H1 (cell line): ENCODE data around the gene SNX33. TPM values are rescaled to one million over a fixed set of nuclear protein-coding genes. Genes with fewer than 3 reads are reported as not detected.

Experiments
- CTCF ChIA-PET: fragments of 300-600 bp; sonication (Branson Sonifier 250); formaldehyde crosslinking; loops from one replicate; lab custom pipeline; 2021; ENCODE audit not compliant: partially characterized antibody; lab: Charles Lee
- POLR2A ChIA-PET: fragments of 300-600 bp; sonication (Branson Sonifier 250); formaldehyde crosslinking; loops from one replicate; lab custom pipeline; 2021; ENCODE audit warnings: inconsistent platforms; ENCODE audit not compliant: partially characterized antibody; lab: Charles Lee
- DNase-seq, 2 experiments: peaks; one replicate each; pipeline versions ENCODE4 v3.0.0 to v3.0.0-alpha.2; 2010 to 2022; ENCODE audit warnings: low spot score in 2 of 2, low read depth in 1 of 2, mixed read lengths in 1 of 2
- FAIRE-seq: peaks from 2 replicates; lab custom pipeline; 2011; peaks lifted over from hg19 to GRCh38; lab: Jason Lieb, UNC
- H2AFZ ChIP-seq: 2 replicates; pipeline ENCODE4 v1.8.1; 2012; ENCODE audit warnings: low read length, inconsistent platforms
- H2AK5ac ChIP-seq: 2 replicates; pipeline ENCODE4 v1.6.1; 2013; ENCODE audit warnings: low read depth, low read length
- H2BK120ac ChIP-seq: replicated peaks from 2 replicates; pipeline ENCODE3; 2013; ENCODE audit warnings: low read depth, low read length, inconsistent platforms
- H2BK12ac ChIP-seq: 2 replicates; pipeline ENCODE4 v1.6.1; 2013; ENCODE audit warnings: low read depth, low read length
- H2BK15ac ChIP-seq: 2 replicates; pipeline ENCODE4 v1.6.1; 2013; ENCODE audit warnings: low read length
- H2BK20ac ChIP-seq: 2 replicates; pipeline ENCODE4 v1.6.1; 2013; ENCODE audit warnings: low read length
- H2BK5ac ChIP-seq: 2 replicates; pipeline ENCODE4 v1.6.1; 2013; ENCODE audit warnings: low read depth, low read length
- H3K14ac ChIP-seq: 2 replicates; pipeline ENCODE4 v1.6.1; 2013; ENCODE audit warnings: inconsistent platforms; ENCODE audit not compliant: insufficient read length
- H3K18ac ChIP-seq: 2 replicates; pipeline ENCODE4 v1.6.1; 2013; ENCODE audit warnings: low read length; ENCODE audit errors: extremely low read depth
- H3K23ac ChIP-seq: 2 replicates; pipeline ENCODE4 v1.6.1; 2013; ENCODE audit warnings: inconsistent platforms; ENCODE audit not compliant: insufficient read length
- H3K23me2 ChIP-seq: 2 replicates; pipeline ENCODE4 v1.6.1; 2013; ENCODE audit warnings: low read depth, low read length
- H3K27ac ChIP-seq: 2 replicates; pipeline ENCODE4 v1.6.1; 2011; ENCODE audit warnings: low read depth, low read length, inconsistent platforms
- H3K27me3 ChIP-seq, 4 experiments: replicated peaks in 1 of 4; 1 replicate in 1 of 4; 2 replicates in 3 of 4; pipeline versions ENCODE4 v1.6.1 to v1.8.1; 2011 to 2013; ENCODE audit warnings: low read length in 3 of 4, mild to moderate bottlenecking in 3 of 4, inconsistent platforms in 2 of 4, mixed read lengths in 2 of 4, moderate library complexity in 1 of 4; ENCODE audit not compliant: control insufficient read depth in 3 of 4, insufficient read depth in 3 of 4; ENCODE audit errors: extremely low read depth in 1 of 4
- H3K36me3 ChIP-seq, 4 experiments: 2 replicates each; pipeline versions ENCODE4 v1.6.1 to v1.8.1; 2011 to 2013; ENCODE audit warnings: mild to moderate bottlenecking in 4 of 4, low read length in 3 of 4, moderate library complexity in 2 of 4, control low read depth in 1 of 4, inconsistent platforms in 1 of 4; ENCODE audit not compliant: insufficient read depth in 4 of 4, control insufficient read depth in 2 of 4
- H3K4ac ChIP-seq: replicated peaks from 2 replicates; pipeline ENCODE3; 2013; ENCODE audit warnings: low read length, low read depth, mixed read lengths, inconsistent platforms; ENCODE audit not compliant: insufficient read length
- H3K4me1 ChIP-seq, 4 experiments: replicated peaks in 1 of 4; 1 replicate in 1 of 4; 2 replicates in 3 of 4; pipeline versions ENCODE4 v1.6.1 to v1.8.1; 2011 to 2013; ENCODE audit warnings: low read length in 3 of 4, inconsistent platforms in 2 of 4, mixed read lengths in 1 of 4; ENCODE audit not compliant: insufficient read depth in 4 of 4, control insufficient read depth in 3 of 4
- H3K4me2 ChIP-seq, 2 experiments: 2 replicates each; pipeline versions ENCODE4 v1.6.1 to v1.8.1; 2011 to 2013; ENCODE audit warnings: low read depth in 2 of 2, low read length in 2 of 2, control low read depth in 1 of 2, inconsistent platforms in 1 of 2, mild to moderate bottlenecking in 1 of 2; ENCODE audit not compliant: insufficient read depth in 1 of 2
- H3K4me3 ChIP-seq, 4 experiments: fragments of 200-600, 300-600 bp in 1 of 4; sonication (generic), shearing (Covaris generic), sonication (Bioruptor Twin) in 1 of 4; 2 replicates each; pipeline versions ENCODE4 v1.5.1 to v1.8.1; 2011 to 2016; ENCODE audit warnings: low read length in 4 of 4, low read depth in 3 of 4, control low read depth in 2 of 4, inconsistent platforms in 2 of 4, mild to moderate bottlenecking in 2 of 4, mixed read lengths in 1 of 4, moderate library complexity in 1 of 4; ENCODE audit not compliant: insufficient read depth in 2 of 4; ENCODE audit errors: extremely low read depth in 1 of 4
- H3K56ac ChIP-seq: replicated peaks from 2 replicates; pipeline ENCODE3; 2013; ENCODE audit warnings: low read depth, mild to moderate bottlenecking, mixed read lengths, low read length, inconsistent platforms; ENCODE audit not compliant: insufficient read length
- H3K79me1 ChIP-seq: 2 replicates; pipeline ENCODE4 v1.6.1; 2013; ENCODE audit warnings: low read depth, low read length, control low read depth
- H3K79me2 ChIP-seq, 2 experiments: 2 replicates each; pipeline versions ENCODE4 v1.6.1 to v1.8.1; 2012 to 2013; ENCODE audit warnings: low read length in 2 of 2, mild to moderate bottlenecking in 2 of 2, inconsistent platforms in 1 of 2; ENCODE audit not compliant: insufficient read depth in 2 of 2, control insufficient read depth in 1 of 2
- H3K9ac ChIP-seq, 4 experiments: replicated peaks in 1 of 4; 1 replicate in 1 of 4; 2 replicates in 3 of 4; pipeline versions ENCODE4 v1.6.1 to v1.8.1; 2011 to 2013; ENCODE audit warnings: low read depth in 3 of 4, low read length in 3 of 4, control low read depth in 2 of 4, mild to moderate bottlenecking in 2 of 4, moderate library complexity in 2 of 4, inconsistent platforms in 1 of 4; ENCODE audit errors: extremely low read depth in 1 of 4
- H3K9me3 ChIP-seq, 2 experiments: 2 replicates each; pipeline versions ENCODE4 v1.6.1 to v1.8.1; 2012 to 2013; ENCODE audit warnings: mild to moderate bottlenecking in 2 of 2, moderate library complexity in 2 of 2, control low read depth in 1 of 2, inconsistent platforms in 1 of 2, low read depth in 1 of 2, low read length in 1 of 2, mixed read lengths in 1 of 2; ENCODE audit not compliant: insufficient read depth in 2 of 2
- H4K20me1 ChIP-seq, 2 experiments: replicated peaks in 1 of 2; 2 replicates each; pipeline versions ENCODE3 to v1.8.1; 2011 to 2013; ENCODE audit warnings: inconsistent platforms in 2 of 2, low read length in 2 of 2, mild to moderate bottlenecking in 1 of 2; ENCODE audit not compliant: insufficient read depth in 2 of 2, control insufficient read depth in 1 of 2
- H4K5ac ChIP-seq: 2 replicates; pipeline ENCODE4 v1.6.1; 2013; ENCODE audit warnings: low read length, low read depth, mixed read lengths, inconsistent platforms; ENCODE audit not compliant: insufficient read length
- H4K8ac ChIP-seq: 2 replicates; pipeline ENCODE4 v1.8.0; 2013; ENCODE audit warnings: mild to moderate bottlenecking, moderate library complexity, low read length, inconsistent platforms; ENCODE audit not compliant: insufficient read depth; ENCODE audit errors: extremely low read depth
- H4K91ac ChIP-seq: replicated peaks from 2 replicates; pipeline ENCODE3; 2013; ENCODE audit warnings: low read length, mixed read lengths, inconsistent platforms; ENCODE audit not compliant: insufficient read length
- BCL11A ChIP-seq, 2 experiments: IDR thresholded peaks; one replicate each; pipeline ENCODE4 v1.6.1; 2011; ENCODE audit warnings: low read depth in 2 of 2, low read length in 2 of 2, mild to moderate bottlenecking in 2 of 2
- CBX8 ChIP-seq: fragments of 300-800, 300-1000 bp; sonication (generic); IDR thresholded peaks from 2 replicates; pipeline ENCODE4 v1.7.1; 2016; ENCODE audit warnings: low read depth, low read length, borderline replicate concordance
- GABPA ChIP-seq: IDR thresholded peaks from 2 replicates; pipeline ENCODE4 v1.6.1; 2011; ENCODE audit warnings: mild to moderate bottlenecking, low read length, moderate library complexity, borderline replicate concordance; ENCODE audit not compliant: insufficient read depth
- RFX5 ChIP-seq: IDR thresholded peaks from 2 replicates; pipeline ENCODE4 v1.6.1; 2011; ENCODE audit warnings: low read depth, low read length, improper control_type of control experiment, borderline replicate concordance
- SIX5 ChIP-seq: IDR thresholded peaks from 2 replicates; pipeline ENCODE4 v1.6.1; 2011; ENCODE audit warnings: mild to moderate bottlenecking, low read depth, low read length
- TCF12 ChIP-seq: IDR thresholded peaks from 2 replicates; pipeline ENCODE4 v1.6.1; 2011; ENCODE audit warnings: low read depth, mild to moderate bottlenecking, low read length
- WGBS, 2 experiments: shearing (Covaris generic) in 1 of 2; methylation state at CpG; one replicate each; pipeline versions ENCODE4 v1.1.6 to v1.1.7; 2013 to 2015; ENCODE audit warnings: low lambda C conversion rate in 2 of 2, mixed read lengths in 2 of 2, inconsistent platforms in 1 of 2, low coverage in 1 of 2, missing lambda C conversion rate in 1 of 2; ENCODE audit not compliant: insufficient replicate concordance in 2 of 2, insufficient coverage in 1 of 2, insufficient read length in 1 of 2; ENCODE audit errors: extremely low coverage in 1 of 2, missing lambda C conversion rate in 1 of 2; 5-methylcytosine and 5-hydroxymethylcytosine counted together
- polyA plus RNA-seq, 7 experiments: library from polyadenylated mRNA; depleted of rRNA in 3 of 7; stranded (reverse) in 5 of 7; unstranded in 2 of 7; fragments of >200 nt in 5 of 7; fragments of 200-250 nt in 2 of 7; gene quantifications; 1 replicate in 5 of 7; 2 replicates in 1 of 7; 4 replicates in 1 of 7; pipeline versions ENCODE4 v1.2.1 to v1.2.3, GENCODE V29; 2011 to 2013; ENCODE audit warnings: missing spikeins in 2 of 7, mixed read lengths in 2 of 7
- total RNA-seq: library from RNA; stranded (reverse); fragmentation: NEBNext Ultra II Directional; extraction: Animal tissue kit (Norgen Biotek cat#: 25700); gene quantifications from 2 replicates; pipeline ENCODE4 v1.2.1, GENCODE V29; 2021

SNX33 gene
- total and polyA plus RNA-seq, 2 of the 8 experiments (the other 6 are each of a cell fraction or from before 2014, with no cell fraction given), result 14.3 to 22.9 TPM

DNA sequence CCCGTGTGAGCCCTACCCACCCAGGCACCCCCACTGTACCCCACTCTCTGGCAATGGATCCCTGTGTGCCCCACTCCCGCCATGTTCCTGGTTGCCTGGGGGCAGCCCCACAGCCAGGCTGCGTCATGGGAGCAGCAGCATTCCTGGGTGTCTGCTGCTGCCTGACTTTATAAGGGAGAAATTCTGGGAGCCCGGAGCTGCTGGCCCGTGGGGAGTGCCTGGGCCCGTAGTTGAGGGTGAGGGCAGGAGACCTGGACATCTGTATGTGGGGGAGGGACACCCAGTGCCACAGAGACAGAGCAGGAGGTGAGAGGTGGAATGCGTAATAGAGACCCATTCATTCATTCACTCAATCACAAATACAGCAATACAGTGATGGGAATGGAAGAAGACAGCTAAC is 49.8 kb downstream of the SNX33 start:
- Histone ChIP-seq H3K14ac (no peak overlapping the region), H3K23ac (no peak overlapping the region), H2BK5ac (no peak overlapping the region), H2BK12ac (no peak overlapping the region), H3K79me2 (no peaks in the 10 kb centered on the region), H4K20me1 (no peaks in the 10 kb centered on the region), H4K8ac (no peak overlapping the region), H3K18ac (no peak overlapping the region), H3K27ac (no peak overlapping the region), H3K23me2 (no peaks in the 10 kb centered on the region), H3K4me2 (no peak overlapping the region), H3K4me1 (peaks cover 8 to 22% (median 13%) of the 10 kb centered on the region in 4 experiments), H2AK5ac (no peak overlapping the region), H3K56ac (no peak overlapping the region)
- POLR2A ChIA-PET, result no interaction called here
- CTCF ChIA-PET, result interaction anchor here (1.1 to 1.3 kb wide), 2 partner anchors 11 to 442 kb away, joined by 4 read pairs; no protein-coding TSS in a partner anchor
- 92% methylated on average over 5 of the region's 7 CpGs; no CpG with 5 or more reads in 1 of the 2 experiments for WGBS, 2 experiments
- no peak for FAIRE-seq
- TF ChIP-seq TCF12 (no peak), CBX8 (no peak), GABPA (no peak), RFX5 (no peak), BCL11A (IDR thresholded peaks at IDR 0.05; ENCODE audit: low read depth in 2 of 2, low read length in 2 of 2) (no peak), SIX5 (no peak)
- TF ChIP-seq, all 59 proteins: peak for 0
- H3K79me1 ChIP-seq, result no peaks in the 10 kb centered on the region
- DNase-seq, result no peak
- H3K27me3 ChIP-seq, result no peaks in the 10 kb centered on the region
- H2BK15ac ChIP-seq, result no peak overlapping the region
- no peaks in the 10 kb centered on the region for H3K9me3 ChIP-seq
- H3K4ac ChIP-seq, result no peak overlapping the region
- no peak overlapping the region for H2AFZ ChIP-seq
- no peak overlapping the region for H4K5ac ChIP-seq
- H3K9ac ChIP-seq, result no peak overlapping the region
- no peak overlapping the region for H2BK20ac ChIP-seq
- H3K4me3 ChIP-seq, result no peak overlapping the region
- no peak overlapping the region for H2BK120ac ChIP-seq
- no peak overlapping the region for H4K91ac ChIP-seq
- H3K36me3 ChIP-seq, result no peaks in the 10 kb centered on the region
